ENCODE results near the gene SGIP1. TPM values are rescaled to one million over a fixed set of nuclear protein-coding genes. Genes with fewer than 3 reads are reported as not detected.

The SGIP1 gene
- total RNA-seq, 2 experiments from 2014 or later, result 0.08 TPM; not detected in 1

DNA sequence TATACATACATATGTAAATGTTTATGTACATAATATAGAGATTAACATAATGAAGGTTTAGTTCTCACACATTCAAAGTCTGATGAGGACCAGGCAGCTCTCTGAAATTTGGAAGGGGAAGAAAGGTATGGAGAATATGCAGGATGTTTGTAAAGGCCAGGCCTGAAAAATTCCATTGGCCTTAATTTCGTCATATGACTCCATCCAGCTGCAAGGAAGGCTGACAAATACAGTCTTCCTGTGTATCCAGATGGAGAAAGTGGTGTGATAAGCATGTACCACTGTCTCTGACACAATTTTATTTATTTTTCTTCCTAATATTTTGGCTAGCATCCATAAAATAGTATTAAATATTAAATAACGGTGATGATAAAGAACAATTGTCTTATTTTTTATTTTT lies 6.3 kb upstream of the SGIP1 start:
- peaks cover 5% of the 10 kb centered on the region for H3K4me1 Mint-ChIP-seq
- no peak overlapping the region for H3K4me3 Mint-ChIP-seq
- H3K36me3 Mint-ChIP-seq (ENCODE audit: low read depth), result no peaks in the 10 kb centered on the region
- H3K9me3 Mint-ChIP-seq, result no peaks in the 10 kb centered on the region
- H3K27ac Mint-ChIP-seq, result no peak overlapping the region
- POLR2A ChIA-PET, result no interaction called here
- CTCF ChIA-PET, result no interaction called here
- DNase-seq, result no peak
- H3K27me3 Mint-ChIP-seq, result peaks cover 23% of the 10 kb centered on the region

- H3K27ac Mint-ChIP-seq, result no peak overlapping the region
Measured at GRCh38 chr1:66528580-66528979, 5.4 kb upstream of the SGIP1 start.

GRCh38 chr1:66532214-66532613 lies 1.7 kb upstream of the SGIP1 start:
- ChIA-PET CTCF (interaction anchor here (1.1 kb wide), 1 partner anchor 86 kb away, joined by 3 read pairs; no protein-coding TSS in a partner anchor), POLR2A (no interaction called here)
- no peak for DNase-seq
- Mint-ChIP-seq H3K36me3 (ENCODE audit: low read depth) (no peaks in the 10 kb centered on the region), H3K4me1 (peaks cover 14% of the 10 kb centered on the region), H3K27ac (no peak overlapping the region), H3K4me3 (no peak overlapping the region), H3K9me3 (no peaks in the 10 kb centered on the region), H3K27me3 (peaks cover 53% of the 10 kb centered on the region)

More at GRCh38 chr1:66528580-66528979, 5.4 kb upstream of the SGIP1 start:
- Mint-ChIP-seq H3K4me3 (no peak overlapping the region), H3K27me3 (peaks cover 31% of the 10 kb centered on the region), H3K9me3 (no peaks in the 10 kb centered on the region), H3K4me1 (peaks cover 12% of the 10 kb centered on the region), H3K36me3 (ENCODE audit: low read depth) (no peaks in the 10 kb centered on the region)
- POLR2A ChIA-PET, result no interaction called here
- DNase-seq, result no peak
- CTCF ChIA-PET, result no interaction called here

- peaks cover 14% of the 10 kb centered on the region for H3K4me1 Mint-ChIP-seq
- H3K9me3 Mint-ChIP-seq, result no peaks in the 10 kb centered on the region
- H3K27ac Mint-ChIP-seq, result no peak overlapping the region
- peaks cover 53% of the 10 kb centered on the region for H3K27me3 Mint-ChIP-seq
- ChIA-PET CTCF (interaction anchor here (1.1 kb wide), 1 partner anchor 87 kb away, joined by 3 read pairs; no protein-coding TSS in a partner anchor), POLR2A (interaction anchor here (0.5 kb wide), 1 partner anchor 134 kb away, joined by 3 read pairs; no protein-coding TSS in a partner anchor)
- peak; percentile 18 for DNase-seq
- H3K36me3 Mint-ChIP-seq (ENCODE audit: low read depth), result no peaks in the 10 kb centered on the region
- H3K4me3 Mint-ChIP-seq, result peak overlapping the region; percentile 62
Measured at GRCh38 chr1:66532798-66533783, 862 bp upstream of the SGIP1 start.

DNA sequence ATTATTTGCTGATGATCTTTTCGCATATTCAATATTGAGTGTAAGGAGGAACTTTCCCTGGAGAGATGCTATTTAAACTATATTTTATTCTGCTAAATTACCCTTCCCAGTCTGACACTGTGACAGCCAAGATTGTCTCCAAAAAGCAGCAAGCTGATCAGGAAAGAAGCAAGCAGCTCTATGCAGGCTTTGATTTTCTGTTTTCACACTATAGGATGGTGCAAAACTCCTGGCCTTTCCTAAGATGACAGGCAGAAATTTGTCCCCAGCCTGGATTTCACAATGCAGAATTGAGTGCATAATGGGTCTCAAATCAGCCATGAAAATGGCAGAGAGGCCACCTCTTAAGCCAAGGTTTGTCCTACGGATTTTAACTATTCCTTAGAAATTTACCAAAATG lies 1.1 kb downstream of the SGIP1 start:
- CTCF ChIA-PET, result no interaction called here

DNA sequence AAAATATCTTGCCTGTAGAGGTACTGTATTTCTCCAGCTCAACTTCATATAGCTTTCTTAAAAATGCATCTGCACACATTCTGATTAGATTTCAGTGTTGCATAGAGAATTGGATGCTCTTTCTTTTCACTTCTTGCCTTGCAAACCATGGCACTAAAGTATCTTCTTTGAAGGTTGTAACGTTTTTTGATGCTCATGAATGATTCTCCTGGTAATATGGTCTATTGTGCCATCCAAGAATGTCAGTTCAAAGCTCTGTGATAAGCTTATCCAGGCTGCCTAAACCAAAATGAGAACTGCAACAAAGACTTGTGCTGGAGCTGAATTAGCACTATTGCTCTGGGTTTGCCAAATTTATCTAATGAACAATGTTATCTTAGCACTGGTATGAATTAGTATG lies 1.9 kb downstream of the SGIP1 start:
- Mint-ChIP-seq H3K36me3 (ENCODE audit: low read depth) (no peaks in the 10 kb centered on the region), H3K4me1 (peaks cover 14% of the 10 kb centered on the region), H3K27ac (no peak overlapping the region), H3K4me3 (no peak overlapping the region), H3K27me3 (peaks cover 57% of the 10 kb centered on the region), H3K9me3 (no peaks in the 10 kb centered on the region)
- CTCF ChIA-PET, result no interaction called here
- POLR2A ChIA-PET, result no interaction called here
- no peak for DNase-seq

More for the DNA sequence above, 1.1 kb downstream of the SGIP1 start:
- Mint-ChIP-seq H3K9me3 (no peaks in the 10 kb centered on the region), H3K27me3 (peaks cover 57% of the 10 kb centered on the region), H3K36me3 (ENCODE audit: low read depth) (no peaks in the 10 kb centered on the region), H3K27ac (no peak overlapping the region), H3K4me3 (no peak overlapping the region), H3K4me1 (peaks cover 14% of the 10 kb centered on the region)
- no peak for DNase-seq
- POLR2A ChIA-PET, result no interaction called here

DNA sequence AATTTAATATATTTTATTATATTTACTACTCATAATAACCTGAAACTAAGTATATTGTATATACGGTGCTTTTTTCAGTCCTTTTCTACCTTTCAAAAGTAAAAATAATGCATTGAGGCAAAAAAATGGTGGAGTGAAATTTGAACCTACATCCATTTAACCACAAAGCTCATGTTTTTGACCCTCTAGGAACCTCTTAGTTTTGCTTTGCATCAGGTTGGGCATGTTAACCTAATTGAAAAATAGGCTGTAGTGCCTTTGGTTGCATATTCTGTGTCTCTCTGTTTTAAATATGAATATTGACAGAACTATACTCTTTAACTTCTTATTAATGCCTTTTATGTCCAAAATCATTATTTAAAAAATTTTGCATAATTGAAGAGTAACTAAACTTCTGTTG lies 3.8 kb downstream of the SGIP1 start:
- CTCF ChIA-PET, result no interaction called here
- no peaks in the 10 kb centered on the region for H3K9me3 Mint-ChIP-seq
- no peaks in the 10 kb centered on the region for H3K36me3 Mint-ChIP-seq (ENCODE audit: low read depth)
- H3K27ac Mint-ChIP-seq, result no peak overlapping the region
- no peak for DNase-seq
- peaks cover 43% of the 10 kb centered on the region for H3K27me3 Mint-ChIP-seq
- POLR2A ChIA-PET, result no interaction called here
- H3K4me1 Mint-ChIP-seq, result peaks cover 8% of the 10 kb centered on the region
- H3K4me3 Mint-ChIP-seq, result no peak overlapping the region

GRCh38 chr1:66539491-66539890 lies 5.5 kb downstream of the SGIP1 start:
- Mint-ChIP-seq H3K27me3 (peaks cover 28% of the 10 kb centered on the region), H3K36me3 (ENCODE audit: low read depth) (no peaks in the 10 kb centered on the region), H3K9me3 (no peaks in the 10 kb centered on the region), H3K4me1 (no peaks in the 10 kb centered on the region), H3K27ac (no peak overlapping the region), H3K4me3 (no peak overlapping the region)
- ChIA-PET CTCF (no interaction called here), POLR2A (no interaction called here)
- DNase-seq, result no peak

DNA sequence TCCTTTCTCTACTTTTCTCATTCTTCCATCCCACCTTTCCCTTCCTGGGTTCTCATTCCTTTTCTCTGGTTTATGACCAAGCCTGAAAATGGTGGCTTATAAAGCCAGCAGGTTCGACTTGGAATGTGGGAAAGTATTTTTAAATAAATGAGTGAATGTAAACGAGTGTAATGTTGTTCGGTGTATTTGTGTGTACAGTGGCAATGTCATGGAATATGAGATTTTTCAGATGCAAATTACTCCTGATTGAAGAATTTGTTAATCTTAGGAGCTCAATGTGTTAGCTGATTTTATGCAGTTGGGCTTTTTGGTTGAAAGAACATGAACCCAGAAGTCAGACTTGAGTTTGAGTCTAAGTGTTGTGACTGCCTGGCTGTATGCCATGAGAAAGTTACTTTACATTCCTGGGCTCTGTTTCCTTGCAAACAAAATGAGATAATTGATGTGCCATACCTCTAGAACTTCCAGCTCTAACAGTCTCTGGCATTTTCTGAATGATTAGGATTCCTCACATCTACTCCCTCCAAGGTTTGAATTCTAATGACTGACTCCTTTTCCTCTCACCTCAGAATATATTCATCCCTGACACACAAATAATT lies 6.6 kb downstream of the SGIP1 start:
- CTCF ChIA-PET, result no interaction called here
- POLR2A ChIA-PET, result no interaction called here
- Mint-ChIP-seq H3K4me3 (no peak overlapping the region), H3K9me3 (no peaks in the 10 kb centered on the region), H3K27me3 (peaks cover 25% of the 10 kb centered on the region), H3K27ac (no peak overlapping the region), H3K4me1 (no peaks in the 10 kb centered on the region), H3K36me3 (ENCODE audit: low read depth) (no peaks in the 10 kb centered on the region)
- no peak for DNase-seq

GRCh38 chr1:66542314-66542713 lies 8.4 kb downstream of the SGIP1 start:
- Mint-ChIP-seq H3K4me3 (no peak overlapping the region), H3K27ac (no peak overlapping the region), H3K27me3 (peaks cover 19% of the 10 kb centered on the region), H3K36me3 (ENCODE audit: low read depth) (no peaks in the 10 kb centered on the region), H3K4me1 (no peaks in the 10 kb centered on the region), H3K9me3 (no peaks in the 10 kb centered on the region)
- DNase-seq, result no peak
- ChIA-PET POLR2A (no interaction called here), CTCF (no interaction called here)

- H3K4me3 Mint-ChIP-seq, result no peak overlapping the region
- H3K9me3 Mint-ChIP-seq, result no peaks in the 10 kb centered on the region
- no peak overlapping the region for H3K27ac Mint-ChIP-seq
- ChIA-PET CTCF (no interaction called here), POLR2A (no interaction called here)
- no peaks in the 10 kb centered on the region for H3K4me1 Mint-ChIP-seq
- DNase-seq, result no peak
- no peaks in the 10 kb centered on the region for H3K36me3 Mint-ChIP-seq (ENCODE audit: low read depth)
- H3K27me3 Mint-ChIP-seq, result peaks cover 19% of the 10 kb centered on the region
Measured at GRCh38 chr1:66542811-66543767, 9.1 kb downstream of the SGIP1 start.

DNA sequence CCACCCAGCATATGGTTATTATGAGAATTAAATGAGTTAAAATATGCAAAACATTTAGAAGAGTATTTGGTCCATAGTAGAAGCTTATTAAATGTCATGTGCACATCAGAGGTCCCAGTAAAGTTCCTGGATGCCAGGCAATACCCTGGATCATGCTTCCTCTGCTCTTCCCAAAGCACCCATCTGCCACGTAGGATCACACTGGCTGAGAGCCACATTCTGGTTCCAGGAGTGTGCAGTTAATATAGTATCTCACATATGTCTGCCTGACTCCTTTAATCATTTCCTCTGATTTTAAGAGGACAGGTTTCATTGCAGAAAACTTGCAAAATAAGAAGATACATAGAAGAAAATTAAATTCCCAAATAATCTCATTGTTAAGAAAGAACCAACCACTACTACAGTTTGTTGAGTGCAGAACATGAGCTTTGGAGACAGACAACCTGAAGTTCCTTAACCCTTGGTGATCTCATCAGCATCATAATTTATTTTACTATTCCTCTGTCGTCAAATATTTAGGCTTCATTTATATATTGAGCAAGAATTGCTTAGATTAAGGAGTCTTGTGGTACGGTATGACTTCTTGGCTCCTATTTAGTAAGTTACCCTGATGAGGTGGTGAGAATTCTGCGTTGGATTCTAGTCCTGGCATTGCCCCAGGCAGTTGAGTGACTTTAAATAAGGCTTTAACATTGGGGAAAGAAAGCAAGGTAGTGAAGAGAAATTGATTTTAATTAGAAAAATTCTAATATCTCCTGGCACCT lies 12.3 kb downstream of the SGIP1 start:
- Mint-ChIP-seq H3K4me3 (no peak overlapping the region), H3K9me3 (no peaks in the 10 kb centered on the region), H3K36me3 (ENCODE audit: low read depth) (no peaks in the 10 kb centered on the region), H3K27me3 (peaks cover 10% of the 10 kb centered on the region), H3K27ac (no peak overlapping the region), H3K4me1 (no peaks in the 10 kb centered on the region)
- CTCF ChIA-PET, result no interaction called here
- POLR2A ChIA-PET, result no interaction called here
- DNase-seq, result no peak

Measured in activated CD4-positive, alpha-beta memory T cell treated with anti-CD3 and anti-CD28 coated beads, Interleukin-2, amount 10 ng/mL, durations not matched to agents 7 days and 5 days (primary cell).